HepG2 (cell line): Measurements from ENCODE around the gene PAX4. TPM values are rescaled to one million over a fixed set of nuclear protein-coding genes. Genes with fewer than 3 reads are reported as not detected.

Experiments used
- ATAC-seq: fragments of 200-7000 bp; cut with Tn5 transposase; 3 replicates; pipeline ENCODE4 v1.9.1; 2020; ENCODE audit warnings: mild to moderate bottlenecking, moderate library complexity
- BruUV-seq: library from RNA; stranded (reverse); fragments of 400-500 nt; replicated peaks from 2 replicates; lab custom pipeline; 2021; lab: Mats Ljungman, UMichigan
- CTCF ChIA-PET: fragments of 300-600 bp; formaldehyde crosslinking; extraction: SDS; loops from one replicate; lab custom pipeline; 2021; ENCODE audit warnings: low total read pairs, inconsistent platforms, low intra/inter-chr PET ratio; lab: Yijun Ruan, JAX
- POLR2A ChIA-PET: fragments of 350-600 bp; sonication (Branson Sonifier 250); formaldehyde crosslinking; loops from one replicate; lab custom pipeline; 2020; ENCODE audit warnings: antibody characterized with exemption, inconsistent platforms; lab: Yijun Ruan, JAX
- DNase-seq: peaks from one replicate; pipeline ENCODE4 v3.0.0-alpha.2; 2015; ENCODE audit warnings: low spot score
- FAIRE-seq: peaks from 3 replicates; lab custom pipeline; 2011; peaks lifted over from hg19 to GRCh38; lab: Jason Lieb, UNC
- H2AFZ ChIP-seq: one replicate; pipeline ENCODE4 v1.6.1; 2011; ENCODE audit warnings: low read length, inconsistent platforms
- H3K27ac ChIP-seq: fragments of 300-600 bp; 3 replicates; pipeline ENCODE4 v1.8.0; 2011; ENCODE audit warnings: mixed run types, mild to moderate bottlenecking, mixed read lengths, low read length, inconsistent platforms; ENCODE audit not compliant: insufficient read depth; ENCODE audit errors: extremely low read length
- H3K27me3 ChIP-seq, 2 experiments: fragments of 200-600 bp in 1 of 2; 2 replicates in 1 of 2; 3 replicates in 1 of 2; pipeline versions ENCODE4 v1.6.0 to v1.8.0; 2011; ENCODE audit warnings: low read length in 2 of 2, mild to moderate bottlenecking in 2 of 2, moderate library complexity in 2 of 2, inconsistent platforms in 1 of 2; ENCODE audit not compliant: insufficient read depth in 2 of 2, control insufficient read depth in 1 of 2
- H3K36me3 ChIP-seq, 2 experiments: fragments of 200-600 bp in 1 of 2; replicated peaks in 1 of 2; 2 replicates in 1 of 2; 3 replicates in 1 of 2; pipeline versions ENCODE4 v1.5.1 to v1.8.0; 2011; ENCODE audit warnings: low read length in 2 of 2, inconsistent platforms in 1 of 2; ENCODE audit not compliant: insufficient read depth in 2 of 2, control insufficient read depth in 1 of 2
- H3K4me1 ChIP-seq: 2 replicates; pipeline ENCODE4 v1.5.1; 2012; ENCODE audit warnings: low read length, inconsistent platforms; ENCODE audit not compliant: insufficient read depth
- H3K4me2 ChIP-seq: 2 replicates; pipeline ENCODE4 v1.6.0; 2011; ENCODE audit warnings: low read depth, low read length, inconsistent platforms
- H3K4me3 ChIP-seq, 3 experiments: fragments of 200-600 bp in 1 of 3; sonication (generic), shearing (Covaris generic) in 1 of 3; replicated peaks in 1 of 3; 2 replicates each; pipeline ENCODE4 v1.5.1; 2011 to 2016; ENCODE audit warnings: low read length in 3 of 3, inconsistent platforms in 2 of 3, low read depth in 2 of 3, mild to moderate bottlenecking in 2 of 3, control low read depth in 1 of 3, mixed read lengths in 1 of 3; ENCODE audit not compliant: insufficient read depth in 1 of 3
- H3K79me2 ChIP-seq: one replicate; pipeline ENCODE4 v1.6.1; 2011; ENCODE audit warnings: low read length, inconsistent platforms; ENCODE audit not compliant: insufficient read depth
- H3K9ac ChIP-seq: 2 replicates; pipeline ENCODE4 v1.6.0; 2011; ENCODE audit warnings: mild to moderate bottlenecking, low read depth, low read length, inconsistent platforms; ENCODE audit not compliant: insufficient read depth
- H3K9me3 ChIP-seq: 2 replicates; pipeline ENCODE4 v1.5.1; 2012; ENCODE audit warnings: mild to moderate bottlenecking, low read length
- H4K20me1 ChIP-seq: 2 replicates; pipeline ENCODE4 v1.6.0; 2011; ENCODE audit warnings: inconsistent platforms, mild to moderate bottlenecking, low read length, moderate library complexity; ENCODE audit not compliant: insufficient read depth
- GPN1 ChIP-seq: sonication (generic); formaldehyde crosslinking; IDR thresholded peaks from 2 replicates; pipeline ENCODE4 v1.5.1; 2020; ENCODE audit warnings: missing genetic modification reagents, borderline replicate concordance
- YEATS2 ChIP-seq: sonication (generic); formaldehyde crosslinking; IDR thresholded peaks from 2 replicates; pipeline ENCODE4 v1.4.0; 2020; ENCODE audit warnings: missing genetic modification reagents, borderline replicate concordance
- whole genome bisulfite sequencing: methylation state at CpG from one replicate; pipeline ENCODE4 v1.1.6; 2017; ENCODE audit warnings: low lambda C conversion rate; 5-methylcytosine and 5-hydroxymethylcytosine counted together
- in situ Hi-C: cut with HindIII; loops from 2 replicates; pipeline ENCODE4 v1.10.0; 2017; ENCODE audit warnings: low pct_unique_long_range_greater_than_20kb; ENCODE audit not compliant: extremely low pct_ligation_motif_present
- intact Hi-C: fragments of 100-400 bp; cut with micrococcal nuclease; formaldehyde crosslinking; loops from one replicate; pipeline ENCODE4 v1.10.0; 2022; ENCODE audit not compliant: unreplicated experiment
- polyA plus RNA-seq, 8 experiments: library from polyadenylated mRNA; depleted of rRNA in 3 of 8; stranded (reverse) in 7 of 8; unstranded in 1 of 8; fragments of >200 nt; fragmentation: Illumina TruSeq in 4 of 8; extraction: Trizol in 4 of 8; gene quantifications; 2 replicates each; pipeline versions ENCODE4 v1.2.1 to v1.2.3, GENCODE V29; 2011 to 2016; ENCODE audit warnings: low read depth in 4 of 8, missing spikeins in 1 of 8, mixed read lengths in 1 of 8; ENCODE audit not compliant: insufficient read depth in 1 of 8
- total RNA-seq, 5 experiments: library from RNA; depleted of rRNA; stranded (reverse); fragments of >200 nt; fragmentation: Illumina TruSeq; extraction: Trizol; gene quantifications; 2 replicates each; pipeline ENCODE4 v1.2.3, GENCODE V29; 2016; ENCODE audit warnings: low read depth in 1 of 5
- TF ChIP-seq, protein P1 (sequence below): sonication (generic); formaldehyde crosslinking; IDR thresholded peaks from 2 replicates; pipeline ENCODE4 v1.8.1; 2023; ENCODE audit warnings: mild to moderate bottlenecking, moderate library complexity, missing genetic modification reagents
- TF ChIP-seq, protein P2 (sequence below): sonication (generic); formaldehyde crosslinking; IDR thresholded peaks from 2 replicates; pipeline ENCODE4 v1.9.0; 2021; ENCODE audit warnings: missing genetic modification reagents, borderline replicate concordance

Gene PAX4
- total and polyA plus RNA-seq, 2 of the 13 experiments (the other 11 are each of a cell fraction or from before 2014, with no cell fraction given): not detected

DNA sequence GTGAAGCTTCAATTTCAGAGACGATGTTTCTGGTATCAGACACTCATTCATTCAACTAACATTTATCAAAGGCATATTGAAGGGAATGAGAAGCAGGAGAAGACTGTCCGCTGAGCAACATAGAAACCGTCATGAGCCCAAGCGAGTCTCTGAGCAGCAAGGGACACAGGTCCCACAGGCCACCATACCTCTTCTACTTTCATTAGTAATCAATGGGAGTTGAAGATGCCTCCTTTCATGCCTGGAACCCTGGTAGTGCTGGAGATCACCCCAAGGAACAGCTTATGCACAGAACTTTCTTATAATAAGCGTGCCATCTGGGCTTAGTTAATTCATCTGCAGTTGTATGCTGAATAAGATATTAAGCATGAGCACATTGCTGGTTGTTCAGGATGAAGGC is 1.2 kb downstream of the PAX4 start:
- H3K36me3 ChIP-seq: no peaks in the 10 kb centered on the region
- CTCF ChIA-PET: no interaction called here

DNA sequence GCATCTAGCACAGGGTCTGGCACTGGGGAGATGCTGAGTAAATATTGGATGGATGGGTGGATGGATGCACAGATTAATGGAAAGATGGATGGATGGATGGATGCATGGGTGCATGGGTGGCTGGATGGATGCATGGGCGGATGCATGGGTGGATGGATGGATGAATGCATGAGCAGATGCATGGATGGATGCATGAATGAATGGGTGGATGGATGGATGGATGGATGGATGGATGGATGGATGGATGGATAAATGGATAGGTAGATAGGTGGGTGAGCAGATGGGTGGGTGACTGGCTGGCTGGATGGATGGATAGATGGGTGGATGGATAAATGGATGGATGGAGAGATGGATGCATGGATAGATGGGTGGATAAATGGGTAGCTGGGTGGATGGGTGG is 5.7 kb downstream of the PAX4 start:
- in situ Hi-C loops (no loop called here), intact Hi-C loops (no loop called here)
- Histone ChIP-seq H3K4me2 (no peak overlapping the region), H3K4me1 (no peaks in the 10 kb centered on the region), H2AFZ (no peak overlapping the region), H3K27ac (no peak overlapping the region), H4K20me1 (no peaks in the 10 kb centered on the region), H3K79me2 (no peaks in the 10 kb centered on the region), H3K4me3 (no peak overlapping the region), H3K9me3 (peaks cover 6% of the 10 kb centered on the region; the same call in 1 of the 2 replicates), H3K36me3 (no peaks in the 10 kb centered on the region; a peak in 1 of 5 replicates), H3K27me3 (peaks cover 3 to 31% of the 10 kb centered on the region in 2 experiments; a peak in 4 of 5 replicates), H3K9ac (no peak overlapping the region)
- DNase-seq: no peak
- ChIA-PET CTCF (no interaction called here), POLR2A (no interaction called here)
- no TSS peak for BruUV-seq
- no peak for TF ChIP-seq GPN1 (CRISPR knock-in tag)
- TF ChIP-seq, protein P1, sequence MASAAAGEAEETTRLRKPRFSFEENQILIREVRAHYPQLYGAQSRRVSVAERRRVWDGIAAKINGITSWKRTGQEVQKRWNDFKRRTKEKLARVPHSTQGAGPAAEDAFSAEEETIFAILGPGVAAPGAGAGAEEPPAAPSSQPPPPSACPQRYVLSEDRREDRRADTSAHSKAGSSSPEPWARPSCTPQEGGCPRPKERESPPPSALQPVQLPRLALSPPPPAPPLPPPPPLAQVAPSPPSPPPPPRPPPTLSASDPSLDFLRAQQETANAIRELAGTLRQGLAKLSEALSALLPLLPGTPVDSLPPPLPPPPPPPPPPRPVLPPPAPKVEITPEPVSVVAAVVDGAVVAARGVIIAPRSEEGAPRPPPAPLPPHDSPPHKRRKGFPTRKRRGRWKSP: no peak
- TF ChIP-seq, protein P2, sequence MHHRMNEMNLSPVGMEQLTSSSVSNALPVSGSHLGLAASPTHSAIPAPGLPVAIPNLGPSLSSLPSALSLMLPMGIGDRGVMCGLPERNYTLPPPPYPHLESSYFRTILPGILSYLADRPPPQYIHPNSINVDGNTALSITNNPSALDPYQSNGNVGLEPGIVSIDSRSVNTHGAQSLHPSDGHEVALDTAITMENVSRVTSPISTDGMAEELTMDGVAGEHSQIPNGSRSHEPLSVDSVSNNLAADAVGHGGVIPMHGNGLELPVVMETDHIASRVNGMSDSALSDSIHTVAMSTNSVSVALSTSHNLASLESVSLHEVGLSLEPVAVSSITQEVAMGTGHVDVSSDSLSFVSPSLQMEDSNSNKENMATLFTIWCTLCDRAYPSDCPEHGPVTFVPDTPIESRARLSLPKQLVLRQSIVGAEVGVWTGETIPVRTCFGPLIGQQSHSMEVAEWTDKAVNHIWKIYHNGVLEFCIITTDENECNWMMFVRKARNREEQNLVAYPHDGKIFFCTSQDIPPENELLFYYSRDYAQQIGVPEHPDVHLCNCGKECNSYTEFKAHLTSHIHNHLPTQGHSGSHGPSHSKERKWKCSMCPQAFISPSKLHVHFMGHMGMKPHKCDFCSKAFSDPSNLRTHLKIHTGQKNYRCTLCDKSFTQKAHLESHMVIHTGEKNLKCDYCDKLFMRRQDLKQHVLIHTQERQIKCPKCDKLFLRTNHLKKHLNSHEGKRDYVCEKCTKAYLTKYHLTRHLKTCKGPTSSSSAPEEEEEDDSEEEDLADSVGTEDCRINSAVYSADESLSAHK (CRISPR knock-in tag): no peak
- 14% methylated on average over 1 of the region's 1 CpG for WGBS
- no peak for ATAC-seq
- FAIRE-seq: no peak

More for the DNA sequence above, 1.2 kb downstream of the PAX4 start:
- H3K9me3 ChIP-seq: no peaks in the 10 kb centered on the region
- in situ Hi-C loops: no loop called here
- H2AFZ ChIP-seq: no peak overlapping the region
- H3K4me3 ChIP-seq: no peak overlapping the region
- no TSS peak for BruUV-seq
- TF ChIP-seq YEATS2: no peak
- TF ChIP-seq, all 625 proteins: peak for 0
- no peak for ATAC-seq
- H3K4me2 ChIP-seq: no peak overlapping the region
- H3K27ac ChIP-seq: no peak overlapping the region
- WGBS: 14% methylated on average over 5 of the region's 5 CpGs
- intact Hi-C loops: no loop called here
- no peaks in the 10 kb centered on the region for H3K79me2 ChIP-seq
- no peak for FAIRE-seq
- POLR2A ChIA-PET: no interaction called here
- no peak overlapping the region for H3K9ac ChIP-seq
- DNase-seq: no peak
- H4K20me1 ChIP-seq: no peaks in the 10 kb centered on the region
- peaks cover 2 to 42% of the 10 kb centered on the region in 2 experiments; a peak in 4 of 5 replicates for H3K27me3 ChIP-seq
- H3K4me1 ChIP-seq: no peaks in the 10 kb centered on the region
